GM18499 (cell line): ENCODE results near the gene UNC50.

Experiments used
- ATAC-seq: cut with Tn5 transposase; IDR thresholded peaks from one replicate; pipeline ENCODE4 v1.9.1; 2021; ENCODE audit warnings: moderate number of reproducible peaks; ENCODE audit not compliant: insufficient read depth, unreplicated experiment

The UNC50 gene, protein sequence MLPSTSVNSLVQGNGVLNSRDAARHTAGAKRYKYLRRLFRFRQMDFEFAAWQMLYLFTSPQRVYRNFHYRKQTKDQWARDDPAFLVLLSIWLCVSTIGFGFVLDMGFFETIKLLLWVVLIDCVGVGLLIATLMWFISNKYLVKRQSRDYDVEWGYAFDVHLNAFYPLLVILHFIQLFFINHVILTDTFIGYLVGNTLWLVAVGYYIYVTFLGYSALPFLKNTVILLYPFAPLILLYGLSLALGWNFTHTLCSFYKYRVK

GRCh38 chr2:98608116-98608961 is at the start of gene UNC50, which contains the start of gene COA5:
TSS of gene UNC50 (plus strand) at chr2:98608589. CDS start at chr2:98609760, 1,171 bp downstream.
TSS of gene COA5 (minus strand) at chr2:98608512. CDS start at chr2:98608405, 107 bp downstream.
- no peak for ATAC-seq

- no peak for ATAC-seq
Observed at GRCh38 chr2:98558852-98559530, 49.4 kb upstream of the UNC50 start.

DNA sequence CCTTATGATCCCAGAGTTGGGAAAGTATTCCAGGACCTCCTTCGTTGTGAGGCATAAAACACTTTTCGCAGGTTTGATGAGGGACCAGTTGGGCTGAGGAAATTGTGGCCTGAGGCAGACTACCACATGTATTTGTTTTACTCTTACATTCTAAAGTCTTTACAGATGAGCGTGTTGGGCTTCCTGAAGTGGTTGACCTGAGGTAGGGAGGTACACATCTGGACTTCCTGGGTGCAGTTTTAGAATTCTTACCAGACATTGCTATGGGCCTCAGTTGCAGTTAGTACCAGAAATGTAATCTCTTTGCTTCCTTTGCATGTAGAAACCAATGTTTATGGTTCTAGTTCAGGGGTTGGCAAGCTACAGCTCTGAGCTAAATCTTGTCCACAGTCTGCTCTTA is 48.8 kb upstream of the UNC50 start:
- no peak for ATAC-seq

DNA sequence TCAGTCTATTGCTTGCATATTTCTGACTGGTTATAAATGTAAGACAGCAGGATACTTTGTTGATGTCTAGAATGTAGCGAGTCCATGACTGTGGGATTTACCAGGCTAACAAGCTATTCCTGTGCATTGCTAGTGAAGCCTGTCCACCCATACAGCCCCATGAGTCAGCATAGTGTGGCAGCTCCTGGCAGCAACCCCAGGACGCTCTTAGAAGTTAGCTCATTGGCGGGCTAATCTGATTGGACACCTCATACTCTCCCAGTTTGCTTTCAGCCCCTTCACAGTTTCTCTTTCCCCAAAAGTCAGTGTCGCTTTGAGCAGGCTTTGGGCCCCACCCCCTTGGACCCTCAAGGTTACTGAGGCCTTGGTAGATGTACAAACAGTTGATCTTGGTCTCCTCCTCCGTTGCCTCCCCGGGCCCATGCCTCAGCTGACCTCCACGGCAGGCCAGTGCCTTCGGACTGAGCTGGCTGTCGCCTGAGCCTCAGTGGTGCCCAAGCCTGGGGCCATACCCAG is 48.1 kb upstream of the UNC50 start:
- ATAC-seq: no peak

DNA sequence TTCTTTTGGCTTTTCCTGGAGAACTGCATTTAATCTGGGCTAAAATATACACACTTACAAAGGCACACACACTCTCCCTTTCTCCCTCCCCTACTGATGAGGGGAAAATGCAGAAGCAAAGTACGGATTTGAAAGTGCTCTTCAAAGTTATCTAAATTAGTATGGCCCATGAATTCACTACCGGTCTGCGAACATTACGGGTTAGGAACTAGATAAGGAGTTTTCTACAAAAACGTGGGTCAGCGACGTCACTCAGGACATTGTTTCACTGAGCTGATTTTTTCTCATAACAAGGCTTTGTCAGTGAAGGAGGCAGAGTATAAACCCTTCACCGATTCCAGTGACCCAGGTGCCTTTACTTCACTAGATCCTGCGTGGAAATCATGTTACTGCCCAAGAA is 47.4 kb upstream of the UNC50 start:
- no peak for ATAC-seq

DNA sequence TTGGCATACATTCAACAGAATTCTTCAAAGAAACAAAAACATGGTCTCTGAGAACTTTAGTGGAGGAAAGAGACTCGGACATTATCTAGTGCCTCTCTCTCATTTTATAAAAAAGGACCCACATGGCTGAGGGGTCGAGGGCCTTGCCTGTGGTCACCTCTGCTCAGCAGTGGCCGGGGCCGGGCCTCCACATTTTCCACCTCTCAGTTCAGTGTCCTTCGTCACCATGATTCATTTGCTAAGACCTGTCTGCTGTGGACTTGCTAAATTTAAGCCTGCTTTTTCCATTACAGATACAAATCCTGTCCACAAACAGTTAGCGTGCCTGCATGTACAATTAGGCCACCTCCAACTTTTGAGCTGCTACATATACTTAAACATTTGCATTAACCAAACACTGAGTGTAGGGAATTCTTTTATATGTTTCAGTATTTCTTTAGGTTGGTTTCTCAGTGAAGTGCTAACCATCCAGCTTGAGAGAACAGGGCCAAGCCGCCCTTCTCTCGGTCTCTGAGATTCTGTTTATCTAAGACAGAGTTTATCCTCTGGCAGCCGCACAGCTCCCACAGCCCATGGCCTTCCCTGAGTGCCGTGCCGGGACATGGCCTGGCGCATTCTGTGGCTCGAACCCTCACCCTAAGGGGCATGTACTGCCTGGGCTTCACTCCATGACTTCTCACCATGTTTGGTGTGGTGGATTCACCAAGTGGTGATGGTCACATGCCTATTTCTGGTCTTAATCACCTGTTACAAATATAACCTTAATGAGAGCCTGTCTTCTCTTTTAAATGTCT is 46.3 kb upstream of the UNC50 start:
- ATAC-seq: no peak

GRCh38 chr2:98563394-98563793 is 45.0 kb upstream of the UNC50 start:
- ATAC-seq: no peak

- no peak for ATAC-seq
Observed at GRCh38 chr2:98564541-98565132, 43.8 kb upstream of the UNC50 start.

- no peak for ATAC-seq
Observed at GRCh38 chr2:98565286-98565860, 43.0 kb upstream of the UNC50 start.

DNA sequence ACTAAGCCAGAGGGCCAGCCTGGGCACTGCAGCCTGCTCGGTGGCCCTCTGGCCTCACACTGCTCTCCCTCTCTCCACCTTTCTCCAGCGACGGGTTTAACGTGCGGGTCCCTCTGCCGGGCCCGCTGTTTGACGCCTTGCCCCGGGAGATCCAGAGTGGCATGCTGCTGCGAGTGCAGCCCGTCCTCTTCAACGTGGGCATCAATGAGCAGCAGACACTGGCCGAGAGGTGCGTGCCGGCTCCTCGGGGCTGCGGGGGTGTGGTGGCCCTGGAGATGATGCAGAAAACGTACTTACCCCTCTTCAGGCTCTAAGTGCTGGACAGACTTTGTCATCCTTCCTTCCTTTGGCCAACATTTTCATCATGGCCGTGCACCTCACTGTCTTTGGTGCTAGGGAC is 42.4 kb upstream of the UNC50 start:
- ATAC-seq: no peak

- ATAC-seq: no peak
Observed at GRCh38 chr2:98568161-98568956, 40.0 kb upstream of the UNC50 start.

DNA sequence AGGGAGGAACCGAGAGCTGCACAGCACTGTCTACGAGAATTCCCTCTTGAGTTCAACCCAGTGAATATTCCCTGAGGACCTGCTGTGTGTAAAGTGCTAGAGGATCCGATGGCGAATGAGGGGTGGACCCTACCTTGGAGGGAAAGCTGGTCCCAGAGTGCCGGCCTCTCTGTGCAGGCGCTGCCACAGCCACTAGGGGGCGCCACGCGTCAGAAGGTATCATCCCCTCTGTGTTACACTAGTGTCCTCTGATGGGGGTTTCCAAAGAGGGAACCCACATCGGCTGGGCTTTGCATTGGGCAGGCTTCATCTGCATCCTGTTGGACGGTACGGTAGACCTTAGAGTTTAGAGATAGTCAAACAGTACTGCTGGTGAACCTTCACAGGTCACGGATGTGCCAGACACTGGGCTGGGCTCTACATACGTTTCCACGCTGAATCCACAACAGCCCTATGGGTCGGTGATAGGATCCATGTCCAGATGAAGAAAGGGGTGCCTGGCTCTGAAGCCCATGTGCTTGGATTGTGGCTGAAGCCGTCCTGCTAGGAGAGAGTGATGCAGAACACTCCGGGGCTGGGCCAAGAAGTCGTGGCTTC is 39.1 kb upstream of the UNC50 start:
- no peak for ATAC-seq

DNA sequence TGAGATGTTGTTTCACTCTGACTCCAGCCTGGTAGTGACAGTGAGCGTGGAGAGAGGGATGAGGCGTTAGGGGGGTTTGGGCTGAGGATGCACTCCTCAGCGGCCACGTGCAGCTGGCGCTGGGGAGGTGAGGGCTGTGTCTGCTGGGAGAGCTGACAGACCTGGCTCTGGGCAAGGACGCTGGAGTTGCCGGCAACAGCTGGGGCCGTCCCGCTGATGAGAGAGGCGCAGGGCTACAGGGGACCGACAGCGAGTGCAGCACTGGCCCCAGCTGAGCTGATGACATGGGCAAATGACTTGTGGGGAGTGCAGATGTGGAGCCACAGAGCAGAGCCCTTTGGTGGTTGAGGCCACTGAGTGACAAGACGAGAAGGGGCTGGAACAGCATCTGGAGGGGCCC is 38.5 kb upstream of the UNC50 start:
- no peak for ATAC-seq

GRCh38 chr2:98570356-98570755 is 38.0 kb upstream of the UNC50 start:
- ATAC-seq: no peak

GRCh38 chr2:98571121-98571701 is 37.2 kb upstream of the UNC50 start:
- ATAC-seq: no peak

DNA sequence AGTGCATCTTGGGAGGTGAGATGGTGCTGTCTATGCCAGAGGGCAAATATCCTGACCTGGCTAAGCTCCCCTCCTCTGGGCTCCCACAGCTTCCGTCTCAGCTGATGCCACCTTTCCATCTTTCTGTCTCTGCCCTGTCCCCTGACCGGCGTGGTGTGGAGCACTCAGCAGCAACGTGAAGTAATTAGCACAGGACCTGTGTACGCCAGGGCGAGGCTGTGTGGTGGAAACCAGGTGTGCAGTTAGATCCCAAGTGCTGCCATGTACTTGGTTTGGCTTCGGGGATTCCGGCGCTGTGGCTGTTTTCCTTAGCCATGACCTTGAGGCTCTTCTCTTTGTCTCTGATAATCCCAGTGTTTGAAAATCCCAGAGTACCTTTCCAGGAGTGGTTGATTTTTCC is 36.6 kb upstream of the UNC50 start:
- ATAC-seq: no peak

GRCh38 chr2:98572211-98572610 is 36.2 kb upstream of the UNC50 start:
- ATAC-seq: no peak

DNA sequence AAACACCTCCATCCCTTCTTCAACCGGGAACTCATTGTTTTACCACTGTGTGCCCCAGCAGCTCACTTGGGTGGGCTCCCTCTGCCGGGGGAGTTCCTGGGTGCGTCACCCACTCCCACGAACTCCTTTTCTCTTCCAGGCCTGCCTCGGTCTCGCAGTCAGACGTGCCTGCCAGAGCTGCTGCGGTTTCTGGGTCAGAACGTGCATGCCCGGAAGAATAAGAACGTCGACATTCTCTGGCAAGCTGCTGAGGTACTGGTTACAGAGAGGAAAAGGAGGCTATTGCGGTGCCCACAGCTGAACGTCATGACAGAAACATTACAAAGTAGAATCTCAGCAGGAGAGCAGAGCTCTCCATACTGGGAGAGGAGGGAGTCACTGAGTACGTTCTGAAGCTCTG is 35.7 kb upstream of the UNC50 start:
- no peak for ATAC-seq
